Brain pericyte (primary cell): Measurements from ENCODE around the gene SYCP3.
"Not testable (repeated sequence)": the region's sequence is repeated elsewhere in the genome, so short reads cannot be mapped to it uniquely, and the experiment has no call there.

Source experiments
- DNase-seq: peaks from one replicate; pipeline ENCODE4 v3.0.0-alpha.2; 2012; ENCODE audit warnings: low read depth, low spot score

The SYCP3 gene

GRCh38 chr12:101713930-101714329 lies 25.3 kb downstream of the SYCP3 start:
- no peak for DNase-seq

- DNase-seq = no peak
These were observed 26.1 kb downstream of the SYCP3 start for GRCh38 chr12:101713059-101713682.

GRCh38 chr12:101710288-101710687 lies 29.0 kb downstream of the SYCP3 start:
- no peak for DNase-seq

- DNase-seq = no peak
These were observed 32.0 kb downstream of the SYCP3 start for GRCh38 chr12:101707131-101707782.

- no peak for DNase-seq
These were observed 32.9 kb downstream of the SYCP3 start for GRCh38 chr12:101706403-101706802.

- no peak for DNase-seq
These were observed 35.8 kb downstream of the SYCP3 start for GRCh38 chr12:101703487-101703886.

GRCh38 chr12:101700299-101700820 lies 38.9 kb downstream of the SYCP3 start:
- no peak for DNase-seq

GRCh38 chr12:101698800-101699347 lies 40.4 kb downstream of the SYCP3 start:
- DNase-seq = no peak

- DNase-seq = no peak
These were observed 41.1 kb downstream of the SYCP3 start for GRCh38 chr12:101697930-101698799.

- no peak for DNase-seq
These were observed 41.9 kb downstream of the SYCP3 start, which contains the start of gene CHPT1 for GRCh38 chr12:101697197-101697929. TSS of gene CHPT1 (plus strand) at chr12:101697640. CDS start at chr12:101697862, 222 bp downstream.

- no peak for DNase-seq
These were observed 42.7 kb downstream of the SYCP3 start for GRCh38 chr12:101696251-101697196.

GRCh38 chr12:101695706-101696105 lies 43.6 kb downstream of the SYCP3 start:
- DNase-seq = no peak

- DNase-seq = no peak
These were observed 44.3 kb downstream of the SYCP3 start for GRCh38 chr12:101694986-101695385.

GRCh38 chr12:101694297-101694848 lies 44.9 kb downstream of the SYCP3 start:
- DNase-seq = no peak

GRCh38 chr12:101691503-101692096 lies 47.7 kb downstream of the SYCP3 start:
- DNase-seq = no peak

GRCh38 chr12:101690544-101691098 lies 48.6 kb downstream of the SYCP3 start:
- no peak for DNase-seq

- DNase-seq = no peak
These were observed 53.1 kb downstream of the SYCP3 start for GRCh38 chr12:101686176-101686575.

- no peak for DNase-seq
These were observed 54.2 kb downstream of the SYCP3 start for GRCh38 chr12:101685092-101685491.

GRCh38 chr12:101681627-101682026 lies 57.6 kb downstream of the SYCP3 start:
- not testable (repeated sequence) for DNase-seq
